GM19238 (cell line): ENCODE measurements around the gene SHD.
"Not testable (repeated sequence)": the region's sequence is repeated elsewhere in the genome, so short reads cannot be mapped to it uniquely, and the experiment has no call there.

Experiments used
- DNase-seq: peaks from one replicate; pipeline ENCODE4 v3.0.0; 2011; ENCODE audit warnings: low spot score; ENCODE audit not compliant: insufficient read length

The SHD gene

DNA sequence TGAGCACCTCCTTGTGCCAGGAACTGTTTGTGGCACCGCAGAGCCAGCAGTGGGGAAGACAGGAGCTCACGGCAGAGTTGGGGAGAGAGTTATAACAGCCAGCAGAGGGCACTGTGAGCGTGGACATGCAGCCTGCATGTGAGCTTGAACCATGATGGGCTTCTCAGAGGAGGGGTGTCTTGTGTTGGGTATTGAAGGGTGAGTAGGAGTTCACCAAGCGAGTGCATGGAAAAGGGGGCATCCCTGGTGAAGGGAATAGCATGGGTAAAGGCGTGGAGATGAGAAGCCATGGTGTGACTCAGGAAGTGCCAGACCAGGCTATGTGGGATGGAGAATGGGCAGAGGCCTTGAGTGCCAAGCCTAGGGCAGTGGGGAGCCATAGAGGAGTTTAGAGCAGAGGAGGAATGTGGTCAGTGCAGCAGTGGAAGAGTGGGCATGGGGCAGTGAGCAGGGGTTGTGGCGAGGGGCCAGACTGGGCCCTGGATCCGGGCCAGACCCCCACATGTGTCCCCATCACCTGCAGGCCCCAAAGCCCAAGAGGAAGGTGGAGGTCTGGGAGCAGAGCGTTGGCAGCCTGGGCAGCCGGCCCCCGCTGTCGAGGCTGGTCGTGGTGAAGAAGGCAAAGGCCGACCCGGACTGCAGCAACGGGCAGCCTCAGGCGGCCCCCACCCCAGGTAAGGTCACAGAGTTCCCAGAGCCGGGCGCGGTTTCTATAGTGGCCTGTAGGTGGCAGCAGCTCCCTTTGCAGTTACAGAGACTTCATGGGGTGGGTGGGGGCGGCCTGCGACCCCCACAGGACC is 11.8 kb upstream of the SHD start:
- DNase-seq: peak; percentile 58

DNA sequence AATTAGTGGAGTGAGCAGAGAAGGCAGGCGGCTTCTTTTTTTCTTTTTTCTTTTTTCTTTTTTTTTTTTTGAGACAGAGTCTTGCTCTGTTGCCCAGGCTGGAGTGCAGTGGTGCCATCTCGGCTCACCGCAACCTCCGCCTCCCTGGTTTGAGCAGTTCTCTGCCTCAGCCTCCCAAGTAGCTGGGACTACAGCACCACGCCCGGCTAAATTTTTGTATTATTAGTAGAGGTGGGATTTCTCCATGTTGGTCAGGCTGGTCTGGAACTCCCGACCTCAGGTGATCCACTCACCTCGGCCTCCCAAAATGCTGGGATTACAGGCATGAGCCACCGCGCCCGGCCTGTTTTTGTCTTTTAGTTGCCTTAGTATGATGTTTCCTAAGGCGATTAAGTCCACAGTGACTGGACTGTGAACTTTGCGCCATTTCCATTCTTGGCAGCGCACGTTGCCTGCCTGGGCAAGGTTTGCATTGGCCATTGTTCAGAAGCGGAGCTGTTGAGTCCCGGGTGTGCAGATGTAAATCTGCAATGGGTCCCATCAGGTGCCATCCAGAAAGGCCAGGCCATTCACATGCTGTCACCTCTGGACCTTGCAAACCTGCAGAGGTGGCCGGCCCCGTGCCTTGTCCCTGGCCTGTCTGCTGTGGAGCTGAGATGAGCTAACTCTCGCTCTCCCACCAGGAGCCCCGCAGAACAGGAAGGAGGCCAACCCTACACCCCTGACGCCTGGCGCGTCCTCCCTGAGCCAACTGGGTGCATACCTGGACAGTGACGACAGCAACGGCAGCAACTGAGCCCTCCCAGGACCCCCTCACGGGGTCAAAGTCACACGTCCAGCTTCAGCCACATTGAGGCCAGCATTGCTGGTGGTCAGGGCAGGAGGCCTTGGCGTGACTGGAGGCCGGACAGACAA is 10.9 kb upstream of the SHD start:
- DNase-seq: no peak

DNA sequence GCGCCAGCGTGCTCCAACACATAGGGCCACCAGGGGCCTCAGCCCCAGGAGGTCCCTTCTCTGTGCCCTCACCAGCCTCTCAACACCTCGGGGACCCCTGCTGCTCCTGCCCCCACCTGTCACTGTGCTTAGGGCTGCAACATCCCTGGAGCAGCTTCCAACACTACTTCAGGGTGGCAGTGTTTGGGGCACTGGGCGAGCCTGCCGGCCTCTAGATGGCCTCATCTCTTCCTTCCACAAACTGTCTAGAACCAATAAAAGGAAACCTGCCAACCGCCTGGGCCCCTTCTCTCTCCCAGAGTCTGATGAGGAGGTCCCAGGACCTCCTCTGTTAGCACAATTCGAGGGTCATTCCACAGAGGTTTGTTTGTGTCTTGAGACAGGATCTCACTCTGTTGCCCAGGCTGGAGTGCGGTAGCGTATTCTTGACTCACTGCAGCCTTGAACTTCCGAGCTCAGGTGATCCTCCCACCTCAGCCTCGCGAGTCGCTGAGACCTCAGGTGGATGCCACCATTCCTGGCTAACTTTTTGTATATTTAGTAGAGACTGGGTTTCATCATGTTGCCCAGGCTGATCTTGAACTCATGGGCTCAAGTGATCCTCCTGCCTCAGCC is 10.1 kb upstream of the SHD start:
- DNase-seq: no peak

DNA sequence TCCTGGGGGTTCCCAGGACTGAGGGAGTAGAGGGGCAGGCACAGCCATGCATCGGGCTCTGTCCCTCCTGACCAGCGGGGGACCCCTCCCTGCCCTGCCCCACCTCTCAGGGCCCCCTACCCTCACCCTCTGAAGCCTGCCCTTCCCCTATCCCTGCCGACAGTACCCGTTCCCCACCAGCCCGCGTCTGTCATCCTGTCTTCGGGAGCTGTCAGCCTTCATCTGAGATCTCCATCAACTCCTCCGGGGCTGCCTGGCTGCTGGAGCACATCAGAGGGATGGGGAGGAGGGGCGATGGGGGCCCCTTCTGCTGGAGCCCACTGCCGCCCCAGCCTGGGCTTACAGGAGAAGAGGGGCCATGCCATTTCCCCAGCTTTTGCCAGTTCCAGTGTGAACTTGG is 6.2 kb upstream of the SHD start:
- DNase-seq: no peak

DNA sequence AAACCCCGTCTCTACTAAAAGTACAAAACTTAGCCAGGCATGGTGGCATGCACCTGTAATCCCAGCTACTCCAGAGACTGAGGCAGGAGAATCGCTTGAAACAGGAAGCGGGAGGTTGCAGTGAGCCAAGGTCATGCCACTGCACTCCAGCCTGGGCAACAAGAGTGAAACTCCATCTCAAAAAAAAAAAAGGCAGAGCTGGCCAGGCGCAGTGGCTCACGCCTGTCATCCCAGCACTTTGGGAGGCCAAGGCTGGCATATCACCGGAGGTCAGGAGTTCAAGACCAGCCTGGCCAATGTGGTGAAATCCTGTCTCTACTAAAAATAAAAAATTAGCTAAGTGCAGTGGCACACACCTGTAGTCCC is 4.8 kb upstream of the SHD start:
- DNase-seq: not testable (repeated sequence)

DNA sequence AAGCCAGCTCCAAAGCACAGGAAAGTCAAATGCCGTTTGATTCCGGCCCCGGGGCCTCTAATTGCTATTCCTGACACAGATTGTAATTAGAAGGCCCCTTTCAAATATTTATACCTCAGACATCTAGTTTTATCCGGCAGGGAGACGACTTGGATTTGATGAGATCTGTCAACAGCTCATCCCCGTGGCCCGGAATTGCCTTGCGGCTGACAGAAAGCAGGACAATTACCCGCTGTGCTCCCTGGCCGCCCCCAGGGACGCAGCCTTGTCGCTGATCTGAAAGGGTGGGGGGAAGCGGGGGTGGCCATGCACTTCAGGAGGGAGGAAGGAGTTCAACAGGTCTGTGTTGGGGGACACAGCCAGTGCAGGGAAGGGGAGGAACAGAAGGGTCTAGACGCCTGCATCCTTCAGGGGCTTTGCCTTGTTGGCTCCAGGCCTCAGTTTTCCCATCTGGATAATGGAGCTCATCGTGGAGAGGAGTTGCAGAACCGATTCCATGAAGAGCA is 1.8 kb upstream of the SHD start:
- DNase-seq: no peak

DNA sequence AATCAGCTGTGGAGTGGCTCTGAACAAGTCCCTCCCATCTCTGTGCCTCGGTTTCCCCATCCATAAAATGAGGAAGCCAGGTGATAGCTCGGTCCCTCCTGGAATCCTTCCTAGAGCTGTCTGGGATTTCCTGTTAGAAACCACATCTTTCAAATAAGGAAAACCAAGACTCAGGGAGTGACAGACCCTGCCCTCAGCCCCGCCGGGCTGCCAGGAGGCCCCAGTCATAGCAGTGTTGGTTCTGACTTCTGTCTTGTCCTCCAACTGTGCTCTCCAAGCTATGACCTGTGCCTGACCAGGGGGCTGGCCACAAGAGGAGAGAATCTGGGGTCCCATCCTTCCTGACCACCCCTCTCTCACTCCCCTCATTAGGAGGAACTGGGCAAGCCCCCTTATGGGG is 1.1 kb upstream of the SHD start:
- no peak for DNase-seq

DNA sequence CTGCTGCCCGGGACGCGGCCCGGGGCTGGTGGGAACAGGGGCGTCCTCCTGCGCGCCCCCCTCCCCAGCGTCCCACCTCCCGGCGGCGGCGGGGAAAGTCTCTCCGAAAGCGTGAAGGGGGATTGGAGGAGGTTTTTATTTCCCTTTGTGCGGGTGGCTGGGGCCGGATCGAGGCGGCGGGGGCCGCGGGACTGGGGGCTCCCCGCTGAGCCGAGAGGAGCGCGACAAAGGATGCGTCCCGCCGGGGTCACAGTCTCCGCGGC is 132 bp downstream of the SHD start:
- DNase-seq: no peak

DNA sequence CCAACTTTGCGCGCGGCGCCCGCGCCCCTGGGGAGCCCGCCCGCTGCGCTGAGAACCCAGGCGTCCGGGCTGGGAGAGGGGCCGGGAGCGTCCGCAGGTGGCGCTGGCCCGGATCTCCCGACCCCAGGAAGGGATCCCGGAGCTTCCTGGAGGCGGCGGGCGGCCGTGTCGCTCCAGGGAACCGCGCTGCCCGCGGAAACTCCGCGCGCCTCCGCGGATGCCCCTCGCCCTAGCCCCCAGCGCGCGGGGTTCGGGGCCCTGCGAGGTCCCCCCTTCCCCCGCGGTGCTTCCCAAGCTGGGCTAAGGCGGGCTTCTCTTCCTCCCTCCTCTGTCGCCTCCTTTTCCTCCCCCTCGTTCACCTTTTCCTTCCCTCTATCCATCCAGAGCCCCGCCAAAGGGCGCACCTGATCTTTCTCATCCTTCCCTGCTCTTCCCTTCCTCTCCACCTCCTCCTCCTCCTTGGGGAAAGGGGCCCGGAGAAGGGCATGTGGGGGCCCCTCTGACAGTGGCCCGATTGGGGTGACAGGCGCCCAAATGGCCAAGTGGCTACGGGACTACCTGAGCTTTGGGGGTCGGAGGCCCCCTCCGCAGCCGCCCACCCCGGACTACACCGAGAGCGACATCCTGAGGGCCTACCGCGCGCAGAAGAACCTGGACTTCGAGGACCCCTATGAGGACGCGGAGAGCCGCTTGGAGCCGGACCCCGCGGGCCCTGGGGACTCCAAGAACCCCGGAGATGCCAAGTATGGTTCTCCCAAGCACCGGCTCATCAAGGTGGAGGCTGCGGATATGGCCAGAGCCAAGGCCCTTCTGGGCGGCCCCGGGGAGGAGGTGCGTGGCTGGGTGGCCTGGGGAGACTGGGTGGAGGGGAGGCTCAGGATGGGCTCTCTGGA is 710 bp downstream of the SHD start:
- DNase-seq: no peak

DNA sequence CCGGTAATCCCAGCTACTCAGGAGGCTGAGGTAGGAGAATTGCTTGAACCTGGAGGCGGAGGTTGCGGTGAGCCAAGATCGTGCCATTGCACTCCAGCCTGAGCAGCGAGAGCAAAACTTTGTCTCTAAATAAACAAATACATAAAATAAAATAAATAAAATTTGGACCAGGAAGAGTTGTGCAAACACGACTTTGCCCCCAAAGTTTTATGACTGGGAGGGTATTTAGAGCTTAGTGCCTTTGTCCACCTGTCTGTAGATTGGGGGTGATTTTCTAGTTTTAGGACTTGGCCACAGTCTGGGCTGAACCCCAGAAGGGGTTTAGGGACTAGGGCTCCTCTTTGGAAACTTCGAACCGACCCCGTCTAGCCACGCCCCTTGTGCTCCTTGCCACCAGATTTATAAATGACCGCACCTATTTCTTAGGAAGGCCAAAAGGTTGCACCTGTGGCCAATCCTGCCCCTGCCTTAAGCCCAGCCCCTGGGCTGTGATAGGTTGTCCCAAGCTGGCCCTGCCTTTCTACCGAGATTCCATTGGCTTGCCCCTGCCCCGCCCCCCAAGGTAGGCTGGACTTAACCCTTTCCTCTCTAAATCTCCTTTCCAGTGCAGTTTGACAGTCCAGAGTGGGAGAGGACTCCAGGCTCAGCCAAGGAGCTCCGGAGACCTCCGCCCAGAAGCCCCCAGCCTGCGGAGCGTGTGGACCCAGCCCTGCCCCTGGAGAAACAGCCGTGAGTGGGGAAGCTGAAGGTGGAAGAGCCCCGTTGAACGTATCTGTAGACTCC is 5.3 kb downstream of the SHD start:
- no peak for DNase-seq

DNA sequence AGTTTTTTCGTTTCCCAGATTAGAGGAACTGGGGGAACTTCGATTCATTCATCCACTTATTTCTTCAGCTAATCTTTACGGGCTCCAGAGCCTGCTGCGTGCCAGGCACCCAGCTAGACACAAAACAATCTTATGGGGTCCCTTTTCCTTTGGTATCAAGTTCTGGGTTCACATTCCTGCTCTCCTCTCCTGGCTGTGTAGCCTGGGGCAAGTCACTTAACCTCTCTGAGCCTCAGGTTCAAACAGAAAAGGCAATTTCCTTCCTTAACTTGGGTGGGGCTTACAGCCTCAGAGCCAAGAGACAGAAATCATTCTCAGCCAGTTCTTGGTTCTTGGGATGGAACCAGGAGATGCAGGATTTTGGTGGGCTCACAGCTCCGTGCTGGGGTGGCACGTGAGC is 5.9 kb downstream of the SHD start:
- DNase-seq: no peak

DNA sequence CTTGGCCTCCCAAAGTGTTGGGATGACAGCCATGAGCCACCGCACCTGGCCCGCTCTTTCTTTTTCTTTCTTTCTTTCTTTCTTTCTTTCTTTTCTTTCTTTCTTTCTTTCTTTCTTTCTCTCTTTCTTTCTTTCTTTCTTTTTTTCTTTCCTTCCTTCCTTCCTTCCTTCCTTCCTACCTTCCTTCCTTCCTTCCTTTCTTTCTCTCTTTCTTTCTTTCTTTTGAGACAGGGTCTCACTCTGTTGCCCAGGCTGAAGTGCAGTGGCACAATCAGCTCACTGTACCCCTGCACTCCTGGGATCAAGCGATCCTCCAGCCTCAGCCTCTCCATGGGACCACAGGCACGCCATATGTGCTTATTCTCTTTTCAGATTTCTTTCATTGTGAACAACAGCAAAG is 7.1 kb downstream of the SHD start:
- not testable (repeated sequence) for DNase-seq

DNA sequence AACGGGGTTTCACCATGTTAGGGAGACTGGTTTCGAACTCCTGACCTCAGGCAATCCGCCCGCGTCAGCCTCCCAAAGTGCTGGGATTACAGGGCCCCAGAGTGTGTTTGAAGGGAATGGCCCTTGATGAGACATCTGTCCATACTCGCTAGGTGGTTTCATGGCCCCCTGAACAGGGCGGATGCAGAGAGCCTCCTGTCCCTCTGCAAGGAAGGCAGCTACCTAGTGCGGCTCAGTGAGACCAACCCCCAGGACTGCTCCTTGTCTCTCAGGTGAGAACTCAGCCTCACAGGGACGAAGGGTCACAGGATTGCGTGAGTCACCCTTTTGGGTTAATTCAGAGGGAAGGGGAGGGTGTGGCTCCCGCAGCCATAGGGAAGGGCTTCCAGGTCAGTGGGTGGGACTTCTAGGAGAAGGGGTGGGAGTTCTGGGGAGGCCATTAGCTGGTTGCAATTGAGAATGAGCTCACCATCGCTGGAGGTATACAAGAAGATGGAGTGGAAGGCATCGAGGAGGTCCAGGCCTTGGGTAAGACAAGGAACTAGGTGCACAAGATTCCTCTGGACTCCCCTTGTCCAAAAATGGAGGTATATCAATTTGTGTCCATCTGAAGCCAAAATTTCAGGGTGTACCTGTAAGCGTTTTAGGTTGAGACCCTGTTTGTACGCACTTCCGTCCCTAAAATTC is 9.2 kb downstream of the SHD start:
- no peak for DNase-seq

DNA sequence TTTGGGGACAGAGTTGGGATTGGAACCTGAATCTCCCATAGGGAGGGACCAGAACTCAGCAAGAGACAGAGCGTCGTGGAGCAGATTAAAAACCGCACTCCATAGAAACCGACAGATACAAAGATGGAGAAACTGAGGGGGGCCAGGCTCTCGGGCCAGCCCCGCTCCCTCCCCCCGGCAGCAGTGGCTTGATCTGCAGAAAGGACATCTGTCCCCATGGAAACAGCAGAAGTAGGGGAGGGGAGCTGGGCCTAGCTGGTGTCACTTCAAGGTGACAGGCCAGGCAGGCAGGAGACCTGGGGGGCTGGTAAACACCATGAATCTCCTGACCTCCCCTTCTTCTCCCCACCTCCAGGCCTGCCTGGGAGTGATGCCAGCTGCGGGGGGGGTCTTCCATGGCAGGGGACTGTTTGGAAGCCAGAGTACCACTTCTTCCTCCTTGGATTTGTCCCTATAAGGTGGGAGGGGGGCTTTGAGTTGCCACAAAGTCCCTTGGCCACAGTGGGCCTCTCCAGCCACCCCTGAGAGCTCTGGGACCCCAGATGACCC is 12.2 kb downstream of the SHD start:
- no peak for DNase-seq

DNA sequence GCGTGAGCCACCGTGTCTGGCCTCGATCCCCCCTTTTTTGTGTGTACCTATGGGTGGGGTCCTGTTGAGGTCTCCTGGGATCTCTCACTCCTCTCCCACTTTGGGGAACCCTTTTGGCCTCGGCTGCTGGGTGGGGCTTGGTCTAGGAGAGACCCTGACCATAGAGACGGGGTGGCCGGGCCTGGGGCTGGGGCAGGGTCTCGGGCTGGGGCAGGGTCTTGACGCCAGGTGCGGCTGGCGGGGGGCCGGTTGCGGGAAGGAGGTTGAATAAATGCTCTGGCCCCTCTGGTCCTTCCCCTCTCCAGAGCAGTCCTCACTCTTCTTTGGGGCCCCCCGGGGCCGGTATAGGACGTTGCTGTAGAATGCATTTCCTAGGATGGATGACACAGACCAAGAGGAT is 13.4 kb downstream of the SHD start:
- DNase-seq: no peak

DNA sequence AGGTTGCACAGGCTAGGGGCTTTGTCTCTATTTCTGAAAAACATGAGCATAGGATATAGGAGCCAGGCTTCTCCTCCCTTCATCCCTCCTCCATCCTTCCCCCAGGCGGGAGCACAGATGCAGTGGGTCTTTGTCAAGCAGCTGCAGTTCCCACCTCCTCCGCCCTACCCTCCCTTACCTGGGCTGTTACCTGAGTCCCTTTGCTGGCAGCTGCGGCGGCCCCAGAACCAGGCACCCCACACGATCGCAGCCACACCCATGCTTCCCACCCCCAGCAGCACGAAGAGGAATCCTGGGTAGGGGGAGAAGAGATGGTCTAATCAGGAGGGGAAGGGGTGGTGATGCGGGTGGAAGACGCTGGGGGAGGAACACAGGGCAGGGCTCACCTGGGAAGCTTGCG is 15.3 kb downstream of the SHD start:
- DNase-seq: no peak

DNA sequence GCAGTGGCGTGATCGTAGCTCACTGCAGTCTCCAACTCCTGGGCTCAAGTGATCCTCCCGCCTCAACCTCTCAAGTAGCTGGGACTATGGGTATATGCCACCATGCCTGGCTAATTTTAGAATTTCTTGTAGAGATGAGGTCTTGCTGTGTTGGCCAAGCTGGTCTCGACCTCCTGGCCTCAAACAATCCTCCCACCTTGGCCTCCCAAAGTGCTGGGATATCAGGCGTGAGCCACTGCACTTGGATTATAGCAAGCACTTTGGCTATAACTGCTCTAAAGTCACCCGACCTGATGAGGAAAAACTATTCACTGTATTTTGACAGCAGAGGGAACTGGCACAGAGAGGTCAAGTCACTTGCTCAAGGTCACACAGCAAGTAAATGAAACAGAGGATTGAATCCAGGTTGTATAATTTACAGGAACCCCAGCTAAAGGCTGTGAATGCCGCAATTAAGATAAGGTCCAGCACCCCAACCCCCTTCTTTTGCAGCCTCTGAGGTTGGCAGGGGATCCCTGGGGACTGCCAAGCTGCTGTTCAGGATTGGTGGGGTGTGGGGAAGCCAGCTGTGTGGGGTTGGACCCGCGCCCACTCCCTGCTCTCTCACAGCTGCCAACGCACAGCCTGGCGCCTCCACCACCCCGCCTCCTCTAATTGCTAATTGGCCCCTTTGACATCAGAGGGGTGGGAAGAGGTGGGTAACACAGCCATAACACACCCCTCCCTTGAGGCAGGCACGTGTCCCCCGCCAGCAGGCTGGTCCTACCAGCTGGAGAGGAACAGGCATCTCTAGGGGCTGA is 17.1 kb downstream of the SHD start:
- DNase-seq: no peak

DNA sequence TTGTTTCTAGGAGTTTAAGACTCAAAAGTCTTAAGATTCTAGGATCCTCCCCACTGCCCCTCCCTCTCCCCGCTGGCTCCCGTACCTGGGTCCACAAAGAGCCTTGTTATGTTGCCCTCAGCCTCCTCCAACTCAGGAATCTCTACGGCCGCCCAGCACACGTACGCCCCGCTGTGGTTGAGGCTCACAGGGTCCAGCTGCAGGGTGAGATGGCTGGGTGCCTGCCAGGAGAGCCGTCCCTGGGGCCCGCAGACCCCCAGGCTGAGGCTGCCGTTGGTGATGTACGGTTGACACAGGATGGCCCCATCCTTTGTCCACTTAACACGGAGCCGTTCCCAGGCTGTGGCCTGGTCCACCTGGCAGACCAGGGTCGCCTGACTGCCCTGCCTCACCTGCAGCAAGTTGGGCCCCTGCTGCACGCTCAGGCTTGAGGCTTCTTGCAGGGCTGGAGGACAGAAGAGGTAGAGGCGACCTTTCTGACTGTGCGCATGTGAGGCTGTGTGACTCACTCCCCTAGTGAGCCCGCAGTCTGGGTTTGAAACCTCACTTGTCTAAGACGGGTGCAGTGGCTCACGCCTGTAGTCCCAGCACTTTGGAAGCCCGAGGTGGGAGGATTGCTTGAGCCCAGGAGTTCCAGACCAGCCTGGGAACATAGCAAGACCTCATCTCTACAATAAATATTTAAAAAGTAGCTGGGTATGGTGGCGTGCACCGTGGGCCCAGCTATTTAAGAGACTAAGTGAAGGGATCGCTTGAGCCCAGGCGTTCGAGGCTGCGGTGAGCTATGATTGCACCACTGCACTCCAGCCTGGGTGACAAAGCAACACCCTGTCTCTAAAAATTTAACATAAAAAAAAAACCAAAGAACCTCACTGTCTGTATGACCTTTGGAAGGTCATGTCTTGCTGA is 19.1 kb downstream of the SHD start:
- DNase-seq: no peak
